Measurements from ENCODE around the gene PVALEF. TPM values are rescaled to one million over a fixed set of nuclear protein-coding genes. Genes with fewer than 3 reads are reported as not detected.

PVALEF gene
- total RNA-seq, 2 donors from 2014 or later, result not detected

DNA sequence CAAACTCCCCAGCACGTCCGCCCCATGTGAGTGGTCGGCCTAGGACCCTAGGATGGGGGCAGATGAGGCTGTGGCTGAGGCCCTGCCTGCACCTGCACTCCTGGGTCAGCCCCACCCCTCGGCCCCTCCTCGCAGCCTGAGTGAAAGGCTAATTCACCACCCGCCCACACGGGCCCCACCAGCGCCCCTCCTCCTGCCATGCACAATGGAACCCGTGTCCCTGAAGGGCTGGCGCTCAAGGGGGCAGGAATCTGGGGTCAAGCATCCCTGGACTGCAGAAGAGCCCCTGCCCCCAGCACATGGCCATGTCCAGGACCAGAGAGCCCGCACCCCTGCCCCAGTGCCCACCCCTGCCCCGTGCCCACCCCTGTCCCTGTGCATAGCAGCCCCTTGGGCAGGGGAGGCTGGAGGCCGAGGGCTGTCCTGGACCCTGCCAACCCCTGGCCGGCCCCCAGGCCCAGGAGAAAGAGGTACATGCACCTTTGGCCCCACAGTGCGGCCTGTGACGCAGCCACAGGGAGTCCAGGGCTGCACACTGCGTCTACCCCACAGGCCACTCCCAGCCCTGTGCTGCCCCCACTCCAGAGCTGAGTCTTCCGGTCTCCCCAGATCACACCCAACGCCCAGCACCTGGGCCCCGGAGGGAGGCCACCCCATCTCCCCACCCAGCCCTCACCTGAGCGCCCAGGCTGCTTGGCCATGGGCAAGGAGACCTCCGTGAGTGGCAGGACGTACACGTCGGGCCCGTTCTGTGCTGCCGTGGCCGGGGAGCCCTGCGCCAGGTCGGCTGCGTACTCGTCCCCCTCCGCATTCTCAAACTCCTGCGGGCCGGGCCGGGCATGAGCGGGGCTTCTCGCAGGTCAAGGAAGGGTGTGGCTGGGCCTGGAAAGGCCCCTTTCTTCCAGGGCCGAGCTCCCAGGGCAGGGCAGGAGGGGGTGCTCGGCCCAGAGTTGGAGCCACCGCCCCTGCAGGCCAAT, 34.6 kb upstream of the PVALEF start:
- H3K9me3 ChIP-seq, result no peaks in the 10 kb centered on the region
- H3K4me3 ChIP-seq, result peak overlapping the region; percentile 25
- H3K4me1 ChIP-seq, result no peaks in the 10 kb centered on the region
- intact Hi-C loops (cut with DNase I), result no loop called here
- TF ChIP-seq, protein P1, sequence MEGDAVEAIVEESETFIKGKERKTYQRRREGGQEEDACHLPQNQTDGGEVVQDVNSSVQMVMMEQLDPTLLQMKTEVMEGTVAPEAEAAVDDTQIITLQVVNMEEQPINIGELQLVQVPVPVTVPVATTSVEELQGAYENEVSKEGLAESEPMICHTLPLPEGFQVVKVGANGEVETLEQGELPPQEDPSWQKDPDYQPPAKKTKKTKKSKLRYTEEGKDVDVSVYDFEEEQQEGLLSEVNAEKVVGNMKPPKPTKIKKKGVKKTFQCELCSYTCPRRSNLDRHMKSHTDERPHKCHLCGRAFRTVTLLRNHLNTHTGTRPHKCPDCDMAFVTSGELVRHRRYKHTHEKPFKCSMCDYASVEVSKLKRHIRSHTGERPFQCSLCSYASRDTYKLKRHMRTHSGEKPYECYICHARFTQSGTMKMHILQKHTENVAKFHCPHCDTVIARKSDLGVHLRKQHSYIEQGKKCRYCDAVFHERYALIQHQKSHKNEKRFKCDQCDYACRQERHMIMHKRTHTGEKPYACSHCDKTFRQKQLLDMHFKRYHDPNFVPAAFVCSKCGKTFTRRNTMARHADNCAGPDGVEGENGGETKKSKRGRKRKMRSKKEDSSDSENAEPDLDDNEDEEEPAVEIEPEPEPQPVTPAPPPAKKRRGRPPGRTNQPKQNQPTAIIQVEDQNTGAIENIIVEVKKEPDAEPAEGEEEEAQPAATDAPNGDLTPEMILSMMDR (IDR thresholded peaks at IDR 0.05), result no peak
- peak overlapping the region; percentile 22 for H3K27ac ChIP-seq
- no peaks in the 10 kb centered on the region for H3K27me3 ChIP-seq
- H3K9ac ChIP-seq (ENCODE audit: low read depth in 2 of 2, low read length in 2 of 2), result no peak overlapping the region
- no peaks in the 10 kb centered on the region for H3K36me3 ChIP-seq
- DNase-seq, result no peak

DNA sequence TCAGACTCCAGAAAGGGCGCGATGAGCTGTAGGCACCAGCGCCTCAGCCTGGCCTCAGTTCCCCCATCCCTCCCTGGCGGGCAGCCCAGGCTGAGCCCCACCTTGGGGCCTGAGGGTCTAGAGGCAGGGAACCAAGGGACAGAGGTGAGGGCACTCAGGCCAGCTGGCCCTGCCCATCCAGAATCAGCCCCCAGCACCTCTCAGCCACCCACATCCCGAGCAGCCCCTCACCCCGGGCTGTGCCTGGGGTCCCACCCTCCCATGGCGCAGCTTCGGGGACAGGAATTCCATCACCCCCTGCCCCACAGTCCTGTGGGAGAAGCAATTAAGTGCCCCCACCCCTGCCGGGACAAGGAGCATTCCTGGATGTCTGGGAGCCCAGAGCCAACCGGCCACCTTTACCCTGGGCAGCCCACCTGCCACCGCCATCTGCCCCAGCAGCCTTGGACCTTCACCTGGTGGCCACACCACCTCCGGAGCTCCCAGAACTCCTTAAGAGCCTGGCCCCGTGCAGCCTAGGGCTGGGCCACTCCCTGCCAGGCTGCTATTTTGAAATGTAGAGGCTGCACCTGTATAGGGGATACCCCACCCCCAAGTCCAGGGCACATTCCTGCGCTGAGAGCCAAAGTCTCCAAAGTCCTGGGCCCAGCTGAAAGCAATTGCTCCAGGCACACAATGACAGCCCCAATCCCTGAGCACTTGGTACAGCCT, 33.7 kb upstream of the PVALEF start:
- intact Hi-C loops (cut with DNase I), result no loop called here

DNA sequence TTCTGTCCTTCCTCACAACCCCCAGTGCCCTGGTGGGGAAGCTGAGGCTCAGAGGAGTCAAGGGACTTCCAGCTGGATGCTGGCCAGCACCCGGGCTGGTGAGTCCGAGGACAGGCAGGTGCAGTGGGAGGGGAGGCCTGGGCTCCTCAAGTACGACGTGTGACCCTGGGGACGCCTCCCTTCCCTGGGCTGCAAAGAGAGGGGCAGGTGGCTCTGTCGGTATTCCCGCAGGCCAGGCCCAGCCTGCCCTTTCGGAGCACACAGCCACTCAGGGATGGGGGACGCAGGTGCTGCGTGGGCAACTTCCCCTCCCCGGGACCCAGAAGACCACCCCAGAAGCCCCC, 33.1 kb upstream of the PVALEF start:
- TF ChIP-seq, protein P1 (IDR thresholded peaks at IDR 0.05), result no peak
- Histone ChIP-seq H3K27me3 (no peaks in the 10 kb centered on the region), H3K36me3 (no peaks in the 10 kb centered on the region), H3K4me3 (no peak overlapping the region), H3K9ac (ENCODE audit: low read depth in 2 of 2, low read length in 2 of 2) (no peak overlapping the region), H3K4me1 (no peaks in the 10 kb centered on the region), H3K9me3 (no peaks in the 10 kb centered on the region), H3K27ac (no peak overlapping the region)
- intact Hi-C loops (cut with DNase I), result no loop called here
- DNase-seq, result no peak

More for the DNA sequence above, 33.7 kb upstream of the PVALEF start:
- Histone ChIP-seq H3K36me3 (no peaks in the 10 kb centered on the region), H3K27ac (peak overlapping the region; percentile 22), H3K27me3 (no peaks in the 10 kb centered on the region), H3K9ac (ENCODE audit: low read depth in 2 of 2, low read length in 2 of 2) (no peak overlapping the region), H3K4me1 (no peaks in the 10 kb centered on the region), H3K9me3 (no peaks in the 10 kb centered on the region), H3K4me3 (peak overlapping the region; percentile 25)
- TF ChIP-seq, protein P1 (IDR thresholded peaks at IDR 0.05), result no peak
- peak; percentile 72 for DNase-seq

GRCh38 chr17:81132770-81133723, 32.3 kb upstream of the PVALEF start:
- H3K27ac ChIP-seq, result no peak overlapping the region
- no peaks in the 10 kb centered on the region for H3K27me3 ChIP-seq
- intact Hi-C loops (cut with DNase I), result no loop called here
- H3K9me3 ChIP-seq, result no peaks in the 10 kb centered on the region
- no peak overlapping the region for H3K9ac ChIP-seq (ENCODE audit: low read depth in 2 of 2, low read length in 2 of 2)
- TF ChIP-seq, protein P1 (IDR thresholded peaks at IDR 0.05), result no peak
- H3K4me1 ChIP-seq, result no peaks in the 10 kb centered on the region
- DNase-seq, result no peak
- H3K4me3 ChIP-seq, result no peak overlapping the region
- no peaks in the 10 kb centered on the region for H3K36me3 ChIP-seq

Data from colonic mucosa (tissue), 4 donors.